Liver (tissue), 9 donors: ENCODE measurements around the gene MTF1. TPM values are rescaled to one million over a fixed set of nuclear protein-coding genes. Genes with fewer than 3 reads are reported as not detected.

Source experiments
- DNase-seq: peaks from one replicate; pipeline ENCODE4 v3.0.0-alpha.2; 2017; ENCODE audit warnings: low spot score
- H3K27ac ChIP-seq, 2 donors: one replicate each; pipeline ENCODE4 v1.7.0; 2013; ENCODE audit warnings: inconsistent platforms in 2 of 2, low read length in 2 of 2, control low read depth in 1 of 2, low read depth in 1 of 2, mild to moderate bottlenecking in 1 of 2
- H3K27me3 ChIP-seq, 4 donors: one replicate each; pipeline versions ENCODE4 v1.6.1 to v1.7.0; 2013; ENCODE audit warnings: low read length in 3 of 4, inconsistent platforms in 1 of 4, mild to moderate bottlenecking in 1 of 4, moderate library complexity in 1 of 4; ENCODE audit not compliant: control insufficient read depth in 4 of 4, insufficient read depth in 4 of 4
- H3K36me3 ChIP-seq, 4 donors: one replicate each; pipeline versions ENCODE4 v1.6.1 to v1.7.0; 2013; ENCODE audit warnings: low read length in 3 of 4, mild to moderate bottlenecking in 3 of 4, low read depth in 1 of 4, moderate library complexity in 1 of 4; ENCODE audit not compliant: control insufficient read depth in 4 of 4, insufficient read depth in 3 of 4
- H3K4me1 ChIP-seq, 4 donors: one replicate each; pipeline versions ENCODE4 v1.6.1 to v1.7.0; 2013; ENCODE audit warnings: low read length in 3 of 4, mild to moderate bottlenecking in 3 of 4, moderate library complexity in 1 of 4; ENCODE audit not compliant: control insufficient read depth in 4 of 4, insufficient read depth in 4 of 4
- H3K4me3 ChIP-seq, 3 donors: one replicate each; pipeline versions ENCODE4 v1.6.1 to v1.7.0; 2013; ENCODE audit warnings: low read length in 3 of 3, control low read depth in 1 of 3, low read depth in 1 of 3, mild to moderate bottlenecking in 1 of 3
- H3K9ac ChIP-seq, 2 donors: one replicate each; pipeline ENCODE4 v1.7.0; 2013; ENCODE audit warnings: low read length in 2 of 2, mild to moderate bottlenecking in 2 of 2, moderate library complexity in 2 of 2, control low read depth in 1 of 2, low read depth in 1 of 2
- H3K9me3 ChIP-seq, 4 donors: one replicate each; pipeline versions ENCODE4 v1.6.1 to v1.7.0; 2013; ENCODE audit warnings: low read length in 3 of 4; ENCODE audit not compliant: control insufficient read depth in 4 of 4
- ATF3 ChIP-seq: IDR thresholded peaks from 2 replicates; pipeline ENCODE4 v1.6.1; 2016; ENCODE audit warnings: antibody characterized with exemption
- CTCF ChIP-seq: fragments of 150-350 bp; IDR thresholded peaks from 2 replicates; pipeline ENCODE4 v1.5.1; 2017; ENCODE audit warnings: improper control_type of control experiment, low read depth, low read length; ENCODE audit not compliant: missing input control
- EGR1 ChIP-seq, 2 donors: IDR thresholded peaks; 2 replicates each; pipeline ENCODE4 v1.6.1; 2016 to 2018; ENCODE audit warnings: antibody characterized with exemption in 2 of 2, low read depth in 2 of 2
- FOXA1 ChIP-seq: IDR thresholded peaks from 2 replicates; pipeline ENCODE4 v1.6.1; 2016; ENCODE audit warnings: antibody characterized with exemption
- FOXA2 ChIP-seq: IDR thresholded peaks from 2 replicates; pipeline ENCODE4 v1.6.1; 2016; ENCODE audit warnings: antibody characterized with exemption
- GABPA ChIP-seq, 2 donors: IDR thresholded peaks in 1 of 2; conservative IDR thresholded peaks in 1 of 2; 2 replicates each; pipeline ENCODE4 v1.6.1; 2016; ENCODE audit warnings: antibody characterized with exemption in 2 of 2, mild to moderate bottlenecking in 1 of 2, moderate library complexity in 1 of 2
- HNF4A ChIP-seq, 2 donors: conservative IDR thresholded peaks; 2 replicates each; pipeline ENCODE4 v1.6.1; 2016; ENCODE audit warnings: antibody characterized with exemption in 2 of 2, mild to moderate bottlenecking in 2 of 2
- HNF4G ChIP-seq: IDR thresholded peaks from 2 replicates; pipeline ENCODE4 v1.6.1; 2016; ENCODE audit warnings: antibody characterized with exemption
- JUND ChIP-seq, 2 donors: IDR thresholded peaks; 2 replicates each; pipeline ENCODE4 v1.6.1; 2016; ENCODE audit warnings: antibody characterized with exemption in 2 of 2
- MAX ChIP-seq: IDR thresholded peaks from 2 replicates; pipeline ENCODE4 v1.6.1; 2016; ENCODE audit warnings: antibody characterized with exemption
- NR2F2 ChIP-seq: IDR thresholded peaks from 2 replicates; pipeline ENCODE4 v1.6.1; 2016; ENCODE audit warnings: antibody characterized with exemption
- RAD21 ChIP-seq, 2 donors: IDR thresholded peaks; 2 replicates each; pipeline ENCODE4 v1.6.1; 2016; ENCODE audit warnings: antibody characterized with exemption in 2 of 2, mild to moderate bottlenecking in 2 of 2
- REST ChIP-seq: IDR thresholded peaks from 2 replicates; pipeline ENCODE4 v1.6.1; 2016; ENCODE audit warnings: antibody characterized with exemption, mild to moderate bottlenecking
- RXRA ChIP-seq, 2 donors: IDR thresholded peaks; 2 replicates each; pipeline ENCODE4 v1.6.1; 2017 to 2018; ENCODE audit warnings: antibody characterized with exemption in 2 of 2, mild to moderate bottlenecking in 1 of 2
- SP1 ChIP-seq: IDR thresholded peaks from 2 replicates; pipeline ENCODE4 v1.6.1; 2018; ENCODE audit warnings: antibody characterized with exemption, mild to moderate bottlenecking
- TAF1 ChIP-seq: conservative IDR thresholded peaks from 2 replicates; pipeline ENCODE4 v1.6.1; 2016; ENCODE audit warnings: antibody characterized with exemption, mild to moderate bottlenecking
- YY1 ChIP-seq: IDR thresholded peaks from 2 replicates; pipeline ENCODE4 v1.6.1; 2016; ENCODE audit warnings: antibody characterized with exemption, mild to moderate bottlenecking
- ZBTB33 ChIP-seq: IDR thresholded peaks from 2 replicates; pipeline ENCODE4 v1.6.1; 2016; ENCODE audit warnings: antibody characterized with exemption
- WGBS: extraction: QIAGEN DNeasy Blood & Tissue Kit; methylation state at CpG from one replicate; pipeline ENCODE4 v1.1.7; 2013; 5-methylcytosine and 5-hydroxymethylcytosine counted together
- polyA plus RNA-seq, 2 donors: library from polyadenylated mRNA; stranded (reverse) in 1 of 2; unstranded in 1 of 2; fragments of 200-250 nt in 1 of 2; fragments of >200 nt in 1 of 2; fragmentation: Nextera tagmentation in 1 of 2; extraction: Ambion mirVana in 1 of 2; gene quantifications; one replicate each; pipeline versions ENCODE4 v1.2.1 to v1.2.3, GENCODE V29; 2013 to 2015
- total RNA-seq, 2 donors: library from RNA; depleted of rRNA; stranded (reverse); fragments of >200 nt; gene quantifications; one replicate each; pipeline ENCODE4 v1.2.3, GENCODE V29; 2014
- donor health status: healthy.
- donor health status: healthy.
- donor health status: healthy.
- donor health status: healthy.
- donor health status: healthy.

The MTF1 gene
- total and polyA plus RNA-seq, 4 donors, result 2.3 to 3.3 (median 3.0) TPM

GRCh38 chr1:37902983-37903382, 43.6 kb upstream of the MTF1 start:
- no peaks in the 10 kb centered on the region for H3K27me3 ChIP-seq
- TF ChIP-seq ZBTB33 (no peak), ATF3 (no peak), HNF4A (conservative IDR thresholded peaks at IDR 0.05) (no peak), NR2F2 (no peak), MAX (no peak), FOXA2 (no peak), FOXA1 (no peak), YY1 (no peak), TAF1 (no peak), HNF4G (no peak)
- no peak overlapping the region for H3K27ac ChIP-seq
- no peak for DNase-seq
- H3K4me1 ChIP-seq, result no peaks in the 10 kb centered on the region
- WGBS, result 95% methylated on average over 5 of the region's 5 CpGs
- H3K9ac ChIP-seq, result no peak overlapping the region
- H3K36me3 ChIP-seq, result peaks cover 2 to 4% (median 3%) of the 10 kb centered on the region in 4 donors
- H3K9me3 ChIP-seq, result no peaks in the 10 kb centered on the region
- no peak overlapping the region for H3K4me3 ChIP-seq

GRCh38 chr1:37901893-37902225, 42.5 kb upstream of the MTF1 start:
- Histone ChIP-seq H3K27ac (no peak overlapping the region), H3K4me1 (no peaks in the 10 kb centered on the region), H3K9me3 (no peaks in the 10 kb centered on the region), H3K4me3 (no peak overlapping the region), H3K9ac (no peak overlapping the region), H3K27me3 (no peaks in the 10 kb centered on the region), H3K36me3 (peaks cover 2 to 4% (median 3%) of the 10 kb centered on the region in 4 donors)
- DNase-seq, result no peak
- TF ChIP-seq MAX (no peak), RAD21 (IDR thresholded peaks at IDR 0.05) (no peak), TAF1 (no peak), JUND (IDR thresholded peaks at IDR 0.05) (no peak), SP1 (no peak), GABPA (IDR thresholded peaks at IDR 0.05 in 1 of 2, conservative IDR thresholded peaks at IDR 0.05 in 1 of 2) (no peak), HNF4G (no peak), ZBTB33 (no peak), FOXA1 (no peak), EGR1 (IDR thresholded peaks at IDR 0.05; ENCODE audit: low read depth in 2 of 2) (no peak), REST (no peak), RXRA (IDR thresholded peaks at IDR 0.05) (no peak), YY1 (no peak), ATF3 (no peak), FOXA2 (no peak), CTCF (no peak), NR2F2 (no peak), HNF4A (conservative IDR thresholded peaks at IDR 0.05) (no peak)
- 92% methylated on average over 6 of the region's 6 CpGs for WGBS
